ENCODE results near the gene ASCC1. TPM values are rescaled to one million over a fixed set of nuclear protein-coding genes. Genes with fewer than 3 reads are reported as not detected.

The ASCC1 gene
- total RNA-seq, 2 donors from 2014 or later: 15.2 to 30.3 TPM

DNA sequence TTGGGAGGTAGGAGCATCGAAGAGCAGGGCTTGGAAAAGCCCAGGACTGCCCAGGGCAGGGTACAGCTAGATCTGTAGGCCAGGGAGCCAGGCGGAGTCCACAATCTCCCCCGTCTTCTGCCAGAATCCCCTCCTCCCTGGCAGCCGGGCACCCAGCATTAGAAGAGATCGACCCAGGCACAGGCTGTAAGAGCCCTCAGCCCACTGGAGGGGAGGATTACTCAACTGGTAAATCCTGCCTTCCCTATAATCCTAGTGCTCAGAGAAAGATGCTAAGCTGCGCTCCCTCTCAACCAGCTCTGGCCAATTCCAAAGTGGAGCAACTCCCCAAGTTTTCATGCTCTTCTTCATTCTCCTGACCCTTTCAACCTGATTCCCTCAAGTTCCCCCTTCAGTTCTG, 130.9 kb downstream of the ASCC1 start:
- ATAC-seq (ENCODE audit: insufficient number of reproducible peaks, low FRiP score, low read depth): no peak
- H3K27me3 ChIP-seq (replicated peaks; ENCODE audit: insufficient read depth): peaks cover 13% of the 10 kb centered on the region
- TF ChIP-seq, protein P1, sequence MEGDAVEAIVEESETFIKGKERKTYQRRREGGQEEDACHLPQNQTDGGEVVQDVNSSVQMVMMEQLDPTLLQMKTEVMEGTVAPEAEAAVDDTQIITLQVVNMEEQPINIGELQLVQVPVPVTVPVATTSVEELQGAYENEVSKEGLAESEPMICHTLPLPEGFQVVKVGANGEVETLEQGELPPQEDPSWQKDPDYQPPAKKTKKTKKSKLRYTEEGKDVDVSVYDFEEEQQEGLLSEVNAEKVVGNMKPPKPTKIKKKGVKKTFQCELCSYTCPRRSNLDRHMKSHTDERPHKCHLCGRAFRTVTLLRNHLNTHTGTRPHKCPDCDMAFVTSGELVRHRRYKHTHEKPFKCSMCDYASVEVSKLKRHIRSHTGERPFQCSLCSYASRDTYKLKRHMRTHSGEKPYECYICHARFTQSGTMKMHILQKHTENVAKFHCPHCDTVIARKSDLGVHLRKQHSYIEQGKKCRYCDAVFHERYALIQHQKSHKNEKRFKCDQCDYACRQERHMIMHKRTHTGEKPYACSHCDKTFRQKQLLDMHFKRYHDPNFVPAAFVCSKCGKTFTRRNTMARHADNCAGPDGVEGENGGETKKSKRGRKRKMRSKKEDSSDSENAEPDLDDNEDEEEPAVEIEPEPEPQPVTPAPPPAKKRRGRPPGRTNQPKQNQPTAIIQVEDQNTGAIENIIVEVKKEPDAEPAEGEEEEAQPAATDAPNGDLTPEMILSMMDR (IDR thresholded peaks at IDR 0.05): no peak

DNA sequence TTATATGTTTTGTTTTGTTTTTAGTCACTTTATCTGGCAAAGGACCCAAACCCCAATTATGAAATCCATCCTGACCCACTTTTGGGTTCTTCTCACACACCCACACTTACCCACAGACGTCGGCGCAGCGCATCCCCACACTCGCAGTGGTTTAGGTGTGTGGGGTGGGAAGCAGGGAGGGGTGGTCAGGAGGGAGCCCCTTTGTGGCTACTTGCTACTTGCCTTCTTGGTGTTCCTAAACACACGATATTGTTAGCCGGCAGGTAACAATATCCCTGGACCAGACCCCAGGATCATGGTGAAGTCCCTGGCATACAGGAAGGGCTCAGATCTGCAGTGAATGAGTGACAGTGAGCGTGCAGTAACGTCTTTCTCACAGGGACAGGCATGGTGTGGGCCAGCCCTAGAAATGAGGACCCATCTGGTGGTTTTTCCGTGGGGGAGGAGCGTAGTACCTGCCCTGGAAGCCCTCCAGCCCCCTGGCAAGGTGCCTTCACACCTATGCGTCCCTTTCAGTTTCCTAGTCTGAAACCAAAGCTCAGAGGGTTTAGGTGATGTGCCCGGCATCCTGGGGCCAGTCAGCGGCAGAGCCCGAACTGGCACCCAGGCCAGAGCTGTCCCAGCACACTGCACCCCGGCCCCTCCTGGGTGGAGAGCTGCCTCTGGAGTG, 132.2 kb downstream of the ASCC1 start:
- H3K4me3 ChIP-seq: no peak overlapping the region
- TF ChIP-seq, protein P1 (IDR thresholded peaks at IDR 0.05): no peak
- peaks cover 11 to 18% of the 10 kb centered on the region in 2 donors for H3K4me1 ChIP-seq (ENCODE audit: control insufficient read depth in 1 of 2, low read depth in 2 of 2)
- ATAC-seq (ENCODE audit: insufficient number of reproducible peaks, low FRiP score, low read depth): no peak
- H3K9me3 ChIP-seq: no peaks in the 10 kb centered on the region
- H3K27ac ChIP-seq: no peak overlapping the region
- peaks cover 13% of the 10 kb centered on the region for H3K27me3 ChIP-seq (replicated peaks; ENCODE audit: insufficient read depth)
- DNase-seq (ENCODE audit: low spot score): no peak
- H3K36me3 ChIP-seq: no peaks in the 10 kb centered on the region

More for the DNA sequence above, 130.9 kb downstream of the ASCC1 start:
- Histone ChIP-seq H3K4me3 (no peak overlapping the region), H3K36me3 (no peaks in the 10 kb centered on the region), H3K27ac (no peak overlapping the region), H3K4me1 (ENCODE audit: control insufficient read depth in 1 of 2, low read depth in 2 of 2) (peaks cover 11 to 18% of the 10 kb centered on the region in 2 donors), H3K9me3 (no peaks in the 10 kb centered on the region)
- DNase-seq (ENCODE audit: low spot score): no peak

DNA sequence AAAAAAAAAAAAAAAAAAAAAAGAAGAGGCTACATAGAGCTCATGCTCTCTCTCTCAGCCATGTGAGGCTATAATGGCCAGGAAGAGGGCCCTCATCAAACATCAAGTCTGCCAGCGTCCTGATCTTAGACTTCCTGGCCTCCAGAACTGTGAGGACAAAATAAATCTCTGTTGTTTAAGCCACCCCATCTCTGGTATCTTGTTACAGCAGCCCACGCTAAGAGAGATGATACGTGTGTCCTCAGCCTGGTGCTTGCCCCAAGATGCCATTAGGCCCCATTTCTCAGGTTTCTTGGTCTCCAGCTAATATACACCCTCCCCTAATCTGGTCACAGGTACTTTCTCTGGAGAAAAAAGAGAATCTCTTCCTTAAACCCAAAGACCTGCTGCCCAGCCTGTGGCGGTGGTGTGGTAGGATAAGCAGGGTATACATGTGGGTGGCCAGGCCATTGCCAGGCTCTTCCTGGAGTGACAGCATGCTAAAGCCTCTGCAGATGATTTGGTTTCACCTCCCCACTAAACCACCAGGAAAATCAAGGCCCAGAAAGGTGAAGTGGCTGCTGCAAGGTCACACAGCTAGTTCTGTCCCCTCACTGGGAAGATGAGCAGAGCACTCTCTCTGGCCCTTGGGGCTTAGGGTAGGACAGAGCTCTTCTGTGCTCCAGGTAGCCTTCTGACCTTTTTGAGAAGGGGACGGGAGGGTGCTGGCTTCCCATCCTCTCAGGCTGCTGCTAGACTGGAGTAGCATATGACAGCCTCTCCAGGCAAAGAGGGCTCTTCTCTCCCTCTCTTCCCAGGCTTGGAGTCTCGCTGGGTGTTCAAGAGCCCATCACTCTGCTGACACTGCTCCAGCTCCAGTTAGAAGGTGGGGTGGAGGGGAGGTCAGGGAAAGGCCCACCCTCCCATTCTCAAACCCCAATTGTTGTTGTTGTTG, 133.0 kb downstream of the ASCC1 start:
- no peak overlapping the region for H3K27ac ChIP-seq
- H3K36me3 ChIP-seq: no peaks in the 10 kb centered on the region
- no peak overlapping the region for H3K4me3 ChIP-seq
- peaks cover 6% of the 10 kb centered on the region for H3K27me3 ChIP-seq (replicated peaks; ENCODE audit: insufficient read depth)
- TF ChIP-seq, protein P1 (IDR thresholded peaks at IDR 0.05): no peak
- DNase-seq (ENCODE audit: low spot score) (no peak), ATAC-seq (ENCODE audit: insufficient number of reproducible peaks, low FRiP score, low read depth) (no peak)
- H3K9me3 ChIP-seq: no peaks in the 10 kb centered on the region
- H3K4me1 ChIP-seq (ENCODE audit: control insufficient read depth in 1 of 2, low read depth in 2 of 2): peaks cover 9 to 10% of the 10 kb centered on the region in 2 donors

DNA sequence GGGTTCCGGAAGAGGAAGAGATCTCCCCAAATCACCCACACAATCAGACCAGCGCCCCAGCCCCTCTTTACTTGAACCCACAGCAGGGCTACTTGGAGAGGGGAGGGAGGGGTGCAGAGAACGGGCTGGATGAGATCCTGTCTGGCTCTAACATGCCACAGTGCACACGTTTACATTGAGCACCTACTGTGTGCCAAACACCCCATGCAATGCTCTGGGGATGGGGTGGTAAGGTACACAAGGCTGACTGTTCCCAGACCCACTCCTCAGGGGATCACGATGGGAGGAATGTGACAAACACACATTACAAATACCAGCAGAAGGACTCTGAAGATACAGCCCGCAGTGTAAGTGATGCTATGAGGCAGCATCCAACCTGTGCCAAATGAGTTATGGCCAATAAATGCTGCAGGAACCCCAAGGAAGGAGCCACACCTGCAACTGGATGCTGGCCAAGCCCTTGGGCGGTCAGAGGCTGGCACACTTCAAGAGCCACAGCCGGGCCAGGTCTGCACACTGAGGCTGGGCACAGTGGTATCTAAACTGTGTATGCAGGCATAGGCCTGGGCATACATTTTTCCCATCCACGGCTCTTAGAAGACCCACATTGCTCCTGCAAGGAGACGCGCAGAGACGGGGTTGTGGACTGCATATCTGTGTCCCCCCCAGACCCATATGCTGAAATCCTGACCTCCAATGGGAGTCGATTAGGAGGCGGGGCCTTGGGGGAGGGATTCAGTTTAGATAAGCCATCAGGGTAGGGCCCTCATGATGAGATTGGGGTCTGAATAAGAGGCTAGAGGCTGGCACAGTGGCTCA, 134.1 kb downstream of the ASCC1 start:
- Histone ChIP-seq H3K9me3 (no peaks in the 10 kb centered on the region), H3K4me3 (no peak overlapping the region), H3K27me3 (replicated peaks; ENCODE audit: insufficient read depth) (no peaks in the 10 kb centered on the region), H3K36me3 (no peaks in the 10 kb centered on the region), H3K27ac (no peak overlapping the region), H3K4me1 (ENCODE audit: control insufficient read depth in 1 of 2, low read depth in 2 of 2) (no peaks in the 10 kb centered on the region)
- ATAC-seq (ENCODE audit: insufficient number of reproducible peaks, low FRiP score, low read depth) (no peak), DNase-seq (ENCODE audit: low spot score) (no peak)
- TF ChIP-seq, protein P1 (IDR thresholded peaks at IDR 0.05): no peak
